ENCODE measurements around the gene EPB41L3. TPM values are rescaled to one million over a fixed set of nuclear protein-coding genes. Genes with fewer than 3 reads are reported as not detected.

The EPB41L3 gene
- total and polyA plus RNA-seq, 2 experiments from 2014 or later: 20.8 to 24.5 TPM

Other genes with a start within 250 kb of the EPB41L3 start
- gene ZBTB14, start 248.3 kb downstream of the EPB41L3 start, total RNA-seq: 10.6 and 10.9 TPM in 2 replicates
- 6.4 and 9.7 TPM in 2 replicates for gene ZBTB14, start 248.3 kb downstream of the EPB41L3 start, polyA plus RNA-seq